ENCODE measurements around the gene B9D1. TPM values are rescaled to one million over a fixed set of nuclear protein-coding genes. Genes with fewer than 3 reads are reported as not detected.
A peak's percentile ranks its signal among the peaks of the same experiment; 100 is the strongest.

B9D1 gene
- total and polyA plus RNA-seq, 7 donors, result 6.6 to 22.4 (median 15.2) TPM

GRCh38 chr17:19369846-19370492 is 7.4 kb upstream of the B9D1 start:
- Histone ChIP-seq H3K4me1 (no peaks in the 10 kb centered on the region), H3K9me3 (no peaks in the 10 kb centered on the region), H3K36me3 (no peaks in the 10 kb centered on the region), H3K4me3 (no peak overlapping the region), H3K27me3 (no peaks in the 10 kb centered on the region), H3K27ac (peak overlapping the region in 1 of 4 donors; percentile 20)
- intact Hi-C loops (cut with DNase I), result no loop called here
- TF ChIP-seq POLR2AphosphoS5 (IDR thresholded peaks at IDR 0.05) (no peak), POLR2A (IDR thresholded peaks at IDR 0.05) (no peak)
- DNase-seq, result peak; percentile 74
- 71 to 78% methylated on average over 12 of the region's 12 CpGs for WGBS, 2 donors

- Histone ChIP-seq H3K4me1 (peaks cover 0 to 4% (median 0%) of the 10 kb centered on the region in 4 donors), H3K27ac (no peak overlapping the region), H3K4me3 (no peak overlapping the region), H3K9me3 (no peaks in the 10 kb centered on the region), H3K36me3 (no peaks in the 10 kb centered on the region), H3K27me3 (no peaks in the 10 kb centered on the region)
- TF ChIP-seq CTCF (IDR thresholded peaks at IDR 0.05), result no peak
- no peak for TF ChIP-seq POLR2A (IDR thresholded peaks at IDR 0.05)
- TF ChIP-seq EP300 (IDR thresholded peaks at IDR 0.05), result no peak
- no peak for TF ChIP-seq POLR2AphosphoS5 (IDR thresholded peaks at IDR 0.05)
- WGBS, 2 donors, result 70 to 86% methylated on average over 16 of the region's 16 CpGs
- intact Hi-C loops (cut with DNase I), result no loop called here
- DNase-seq, result peak; percentile 55
These were observed 6.7 kb upstream of the B9D1 start for GRCh38 chr17:19369107-19369778.

- Histone ChIP-seq H3K36me3 (no peaks in the 10 kb centered on the region), H3K4me3 (no peak overlapping the region), H3K27ac (no peak overlapping the region), H3K4me1 (peaks cover 0 to 7% (median 2%) of the 10 kb centered on the region in 4 donors), H3K9me3 (no peaks in the 10 kb centered on the region), H3K27me3 (no peaks in the 10 kb centered on the region)
- TF ChIP-seq POLR2AphosphoS5 (IDR thresholded peaks at IDR 0.05) (no peak), EP300 (IDR thresholded peaks at IDR 0.05) (no peak), POLR2A (IDR thresholded peaks at IDR 0.05) (no peak), CTCF (IDR thresholded peaks at IDR 0.05) (no peak)
- DNase-seq, result peak; percentile 56
- WGBS, 2 donors, result 91 to 94% methylated on average over 4 of the region's 4 CpGs
- intact Hi-C loops (cut with DNase I), result no loop called here
These were observed 5.7 kb upstream of the B9D1 start for GRCh38 chr17:19368229-19368628.

- WGBS, 2 donors, result 90 to 94% methylated on average over 5 of the region's 5 CpGs
- peaks cover 0 to 16% (median 13%) of the 10 kb centered on the region in 4 donors for H3K4me1 ChIP-seq
- H3K36me3 ChIP-seq, result no peaks in the 10 kb centered on the region
- intact Hi-C loops (cut with DNase I), result no loop called here
- H3K27ac ChIP-seq, result no peak overlapping the region
- H3K27me3 ChIP-seq, result no peaks in the 10 kb centered on the region
- TF ChIP-seq POLR2A (IDR thresholded peaks at IDR 0.05), result no peak
- TF ChIP-seq CTCF (IDR thresholded peaks at IDR 0.05), result no peak
- no peak for TF ChIP-seq EP300 (IDR thresholded peaks at IDR 0.05)
- TF ChIP-seq POLR2AphosphoS5 (IDR thresholded peaks at IDR 0.05), result no peak
- no peak overlapping the region for H3K4me3 ChIP-seq
- H3K9me3 ChIP-seq, result no peaks in the 10 kb centered on the region
- peak; percentile 44 for DNase-seq
These were observed 4.1 kb upstream of the B9D1 start for GRCh38 chr17:19366637-19366972.

- no peaks in the 10 kb centered on the region for H3K9me3 ChIP-seq
- H3K4me1 ChIP-seq, result peaks cover 0 to 20% (median 17%) of the 10 kb centered on the region in 4 donors
- 86 to 90% methylated on average over 9 of the region's 9 CpGs for WGBS, 2 donors
- TF ChIP-seq POLR2A (IDR thresholded peaks at IDR 0.05) (no peak), POLR2AphosphoS5 (IDR thresholded peaks at IDR 0.05) (no peak), CTCF (IDR thresholded peaks at IDR 0.05) (no peak), EP300 (IDR thresholded peaks at IDR 0.05) (no peak)
- H3K27me3 ChIP-seq, result no peaks in the 10 kb centered on the region
- no peaks in the 10 kb centered on the region for H3K36me3 ChIP-seq
- H3K27ac ChIP-seq, result no peak overlapping the region
- no peak overlapping the region for H3K4me3 ChIP-seq
- intact Hi-C loops (cut with DNase I), result no loop called here
- DNase-seq, result peak; percentile 40
These were observed 3.5 kb upstream of the B9D1 start for GRCh38 chr17:19365833-19366636.

Measured in sigmoid colon (tissue), 7 donors.